ENCODE results near the gene GFPT2.

GRCh38 chr5:180329606-180330269 is 23.4 kb downstream of the GFPT2 start:
- TF ChIP-seq CTCF (IDR thresholded peaks at IDR 0.05; ENCODE audit: low read depth, low read length) = no peak
- no peak for TF ChIP-seq POLR2A (IDR thresholded peaks at IDR 0.05; ENCODE audit: extremely low read depth, insufficient read length)
